Upper lobe of right lung (tissue), 1 donor: Measurements from ENCODE around the gene CCDC91. TPM values are rescaled to one million over a fixed set of nuclear protein-coding genes. Genes with fewer than 3 reads are reported as not detected.

Experiments used
- ATAC-seq: fragments of 200-7000 bp; cut with Tn5 transposase; one replicate; pipeline ENCODE4 v1.9.1; 2020; ENCODE audit warnings: mild to moderate bottlenecking, moderate library complexity
- DNase-seq: peaks from one replicate; pipeline ENCODE4 v3.0.0-alpha.2; 2020
- H3K27ac ChIP-seq: fragments of 200-600 bp; one replicate; pipeline ENCODE4 v1.8.0; 2022
- H3K27me3 ChIP-seq: fragments of 200-600 bp; one replicate; pipeline ENCODE4 v1.8.0; 2022; ENCODE audit warnings: mild to moderate bottlenecking
- H3K36me3 ChIP-seq: fragments of 200-600 bp; one replicate; pipeline ENCODE4 v1.8.0; 2022
- H3K4me1 ChIP-seq: fragments of 200-600 bp; one replicate; pipeline ENCODE4 v1.8.0; 2022
- H3K4me3 ChIP-seq: fragments of 200-600 bp; one replicate; pipeline ENCODE4 v1.8.0; 2022; ENCODE audit warnings: mild to moderate bottlenecking
- H3K9me3 ChIP-seq: fragments of 200-600 bp; one replicate; pipeline ENCODE4 v1.8.0; 2022
- CTCF ChIP-seq: fragments of 200-600 bp; IDR thresholded peaks from one replicate; pipeline ENCODE4 v1.8.0; 2022; ENCODE audit warnings: antibody characterized with exemption
- intact Hi-C: fragments of 100-400 bp; cut with DNase I; formaldehyde crosslinking; loops from one replicate; pipeline ENCODE4 v1.11.0; 2022
- total RNA-seq: library from RNA; stranded (reverse); fragmentation: NEBNext Ultra II Directional; extraction: Animal tissue kit (Norgen Biotek cat#: 25700); gene quantifications from one replicate; pipeline ENCODE4 v1.2.1, GENCODE V29; 2021
- donor health status: DM: no; HTN: yes; CAD: no; lungs with severe emphysema.

The CCDC91 gene
- total RNA-seq, 1 donor from 2014 or later: 33.4 TPM

DNA sequence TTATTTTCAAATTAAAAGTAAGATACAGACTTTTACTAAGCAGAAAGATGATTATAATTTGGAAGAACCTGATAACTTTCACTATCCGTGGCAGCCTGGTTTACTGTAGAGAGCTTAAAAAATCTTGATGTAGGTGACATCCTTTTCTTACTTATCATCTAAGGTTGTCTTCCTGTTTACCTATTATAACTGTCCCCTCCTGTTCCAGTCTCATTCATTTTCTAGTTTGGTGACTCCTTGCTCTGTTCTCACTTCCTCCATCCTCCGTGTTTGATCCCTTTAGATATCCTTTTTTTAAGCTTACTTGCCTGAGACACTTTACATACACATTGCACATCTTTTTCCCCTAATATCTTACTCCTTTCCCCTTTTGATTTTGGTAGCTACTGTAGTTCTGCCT is 27.5 kb downstream of the CCDC91 start:
- H3K27ac ChIP-seq: no peak overlapping the region
- TF ChIP-seq CTCF: no peak
- H3K4me1 ChIP-seq: no peaks in the 10 kb centered on the region
- DNase-seq: no peak
- ATAC-seq: no peak
- intact Hi-C loops: no loop called here
- no peaks in the 10 kb centered on the region for H3K36me3 ChIP-seq
- H3K9me3 ChIP-seq: no peaks in the 10 kb centered on the region
- H3K27me3 ChIP-seq: no peaks in the 10 kb centered on the region
- H3K4me3 ChIP-seq: no peak overlapping the region

DNA sequence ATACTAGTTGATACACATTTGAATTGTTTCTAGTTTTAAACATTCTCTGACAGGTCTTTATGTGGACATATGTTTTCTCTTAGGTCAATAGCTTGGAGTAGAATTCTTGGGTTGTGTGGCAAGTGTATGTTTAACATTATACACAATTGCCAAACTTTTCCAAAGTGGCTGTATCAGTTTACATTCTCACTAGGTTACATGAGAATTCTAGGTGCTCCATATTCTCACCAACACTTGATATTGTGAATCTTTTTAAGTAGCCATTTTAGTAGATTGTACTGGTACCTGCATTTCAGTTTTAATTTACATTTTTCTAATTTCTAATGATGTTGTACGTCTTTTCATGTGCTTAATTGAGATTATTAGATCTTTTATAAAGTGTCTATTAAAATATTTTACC is 28.6 kb downstream of the CCDC91 start:
- DNase-seq (no peak), ATAC-seq (no peak)
- Histone ChIP-seq H3K27ac (no peak overlapping the region), H3K4me1 (no peaks in the 10 kb centered on the region), H3K9me3 (no peaks in the 10 kb centered on the region), H3K27me3 (no peaks in the 10 kb centered on the region), H3K4me3 (no peak overlapping the region), H3K36me3 (no peaks in the 10 kb centered on the region)
- TF ChIP-seq CTCF: no peak
- intact Hi-C loops: no loop called here

- DNase-seq: no peak
- no peak for ATAC-seq
- no peaks in the 10 kb centered on the region for H3K9me3 ChIP-seq
- TF ChIP-seq CTCF: no peak
- no peak overlapping the region for H3K4me3 ChIP-seq
- no peaks in the 10 kb centered on the region for H3K4me1 ChIP-seq
- H3K36me3 ChIP-seq: no peaks in the 10 kb centered on the region
- intact Hi-C loops: no loop called here
- H3K27ac ChIP-seq: no peak overlapping the region
- no peaks in the 10 kb centered on the region for H3K27me3 ChIP-seq
These were observed 29.6 kb downstream of the CCDC91 start for GRCh38 chr12:28219827-28220226.

- H3K4me3 ChIP-seq: no peak overlapping the region
- intact Hi-C loops: no loop called here
- no peak for TF ChIP-seq CTCF
- no peaks in the 10 kb centered on the region for H3K36me3 ChIP-seq
- ATAC-seq (no peak), DNase-seq (no peak)
- no peak overlapping the region for H3K27ac ChIP-seq
- no peaks in the 10 kb centered on the region for H3K27me3 ChIP-seq
- H3K4me1 ChIP-seq: no peaks in the 10 kb centered on the region
- H3K9me3 ChIP-seq: no peaks in the 10 kb centered on the region
These were observed 31.9 kb downstream of the CCDC91 start for GRCh38 chr12:28222081-28222700.

DNA sequence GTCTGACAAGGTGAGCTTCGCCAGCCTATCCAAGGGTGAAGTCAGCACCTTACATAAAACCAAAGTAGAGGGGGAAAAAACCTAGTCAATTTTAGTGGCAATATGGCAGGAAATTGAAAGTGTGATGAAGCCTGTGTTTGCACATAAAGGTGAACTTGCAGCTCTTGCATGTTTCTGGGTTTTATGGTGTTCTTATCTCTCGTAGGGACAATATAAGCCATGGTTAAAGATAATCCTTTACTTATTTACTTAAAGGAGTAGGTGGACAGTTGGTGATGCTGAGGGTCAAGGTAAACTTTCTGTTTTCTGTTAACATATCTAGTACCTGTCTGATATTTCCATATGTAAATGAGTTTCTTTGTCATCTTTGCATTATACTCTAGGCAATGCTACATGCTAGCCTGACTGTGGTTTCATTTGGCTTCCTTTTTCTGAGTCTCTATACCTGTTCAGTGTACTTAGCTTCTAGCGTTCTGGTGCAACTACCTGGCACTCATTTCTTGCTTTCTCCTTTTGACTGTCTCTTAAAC is 32.8 kb downstream of the CCDC91 start:
- intact Hi-C loops: no loop called here

More for the DNA sequence above, 32.8 kb downstream of the CCDC91 start:
- H3K4me1 ChIP-seq: no peaks in the 10 kb centered on the region
- H3K27me3 ChIP-seq: no peaks in the 10 kb centered on the region
- no peak overlapping the region for H3K4me3 ChIP-seq
- no peak overlapping the region for H3K27ac ChIP-seq
- ATAC-seq (no peak), DNase-seq (no peak)
- H3K36me3 ChIP-seq: no peaks in the 10 kb centered on the region
- no peak for TF ChIP-seq CTCF
- no peaks in the 10 kb centered on the region for H3K9me3 ChIP-seq
